IMR-90 (cell line): ENCODE results near the gene AQP12A. TPM values are rescaled to one million over a fixed set of nuclear protein-coding genes. Genes with fewer than 3 reads are reported as not detected.

Source experiments
- ATAC-seq: fragments of 200-7000 bp; cut with Tn5 transposase; 2 replicates; pipeline ENCODE4 v1.9.1; 2020; ENCODE audit warnings: low read depth, mild to moderate bottlenecking, moderate library complexity
- BruUV-seq: library from RNA; stranded (reverse); fragments of 400-500 nt; replicated peaks from 2 replicates; lab custom pipeline; 2021; lab: Mats Ljungman, UMichigan
- CTCF ChIA-PET: fragments of 300-600 bp; formaldehyde crosslinking; extraction: SDS; loops from one replicate; lab custom pipeline; 2021; ENCODE audit warnings: antibody characterized with exemption; lab: Yijun Ruan, JAX
- POLR2A ChIA-PET: fragments of 300-600 bp; sonication (Branson Sonifier 250); formaldehyde crosslinking; loops from one replicate; lab custom pipeline; 2022; ENCODE audit warnings: antibody characterized with exemption; ENCODE audit not compliant: unreplicated experiment; lab: Charles Lee
- DNase-seq: peaks from one replicate; pipeline ENCODE4 v3.0.0; 2013
- H2AFZ ChIP-seq: replicated peaks from 2 replicates; pipeline ENCODE3; 2013; ENCODE audit warnings: low read length, mild to moderate bottlenecking; ENCODE audit not compliant: poor library complexity
- H2AK5ac ChIP-seq: 2 replicates; pipeline ENCODE4 v1.6.1; 2013; ENCODE audit warnings: low read depth, low read length, inconsistent platforms
- H2AK9ac ChIP-seq: replicated peaks from 2 replicates; pipeline ENCODE3; 2013; ENCODE audit warnings: mild to moderate bottlenecking, low read depth, low read length, moderate library complexity; ENCODE audit not compliant: poor library complexity
- H2BK120ac ChIP-seq: 2 replicates; pipeline ENCODE4 v1.6.1; 2013; ENCODE audit warnings: low read depth, low read length, inconsistent platforms
- H2BK15ac ChIP-seq: 3 replicates; pipeline ENCODE4 v1.6.1; 2013; ENCODE audit warnings: low read depth, low read length, inconsistent platforms
- H2BK20ac ChIP-seq: 2 replicates; pipeline ENCODE4 v1.6.1; 2013; ENCODE audit warnings: low read depth, mild to moderate bottlenecking, inconsistent platforms, low read length, moderate library complexity
- H2BK5ac ChIP-seq: 2 replicates; pipeline ENCODE4 v1.6.1; 2013; ENCODE audit warnings: mild to moderate bottlenecking, low read depth, low read length, inconsistent platforms; ENCODE audit not compliant: poor library complexity, severe bottlenecking
- H3K14ac ChIP-seq: replicated peaks from 2 replicates; pipeline ENCODE4 v1.6.1; 2013; ENCODE audit warnings: low read depth, low read length, inconsistent platforms
- H3K18ac ChIP-seq: 2 replicates; pipeline ENCODE4 v1.6.1; 2013; ENCODE audit warnings: low read depth, low read length, control low read depth
- H3K23ac ChIP-seq: 2 replicates; pipeline ENCODE4 v1.6.1; 2013; ENCODE audit warnings: low read depth, low read length, inconsistent platforms
- H3K27ac ChIP-seq: 2 replicates; pipeline ENCODE4 v1.5.1; 2013; ENCODE audit warnings: mild to moderate bottlenecking, control low read depth, low read length; ENCODE audit not compliant: insufficient read depth
- H3K27me3 ChIP-seq: 2 replicates; pipeline ENCODE4 v1.6.1; 2013; ENCODE audit warnings: low read length; ENCODE audit not compliant: control insufficient read depth, insufficient read depth
- H3K36me3 ChIP-seq: 2 replicates; pipeline ENCODE4 v1.6.1; 2013; ENCODE audit warnings: low read length, mixed read lengths; ENCODE audit not compliant: control insufficient read depth, insufficient read depth
- H3K4ac ChIP-seq: 2 replicates; pipeline ENCODE4 v1.6.1; 2013; ENCODE audit warnings: low read depth, low read length, inconsistent platforms
- H3K4me1 ChIP-seq: 2 replicates; pipeline ENCODE4 v1.6.1; 2013; ENCODE audit warnings: low read length, mixed read lengths; ENCODE audit not compliant: control insufficient read depth, insufficient read depth
- H3K4me2 ChIP-seq: 2 replicates; pipeline ENCODE4 v1.6.1; 2013; ENCODE audit warnings: low read depth, mild to moderate bottlenecking, control low read depth, low read length, moderate library complexity
- H3K4me3 ChIP-seq: 2 replicates; pipeline ENCODE4 v1.5.1; 2013; ENCODE audit warnings: low read depth, mild to moderate bottlenecking, control low read depth, low read length, moderate library complexity; ENCODE audit not compliant: insufficient read depth
- H3K56ac ChIP-seq: 2 replicates; pipeline ENCODE4 v1.6.1; 2013; ENCODE audit warnings: low read length, inconsistent platforms; ENCODE audit not compliant: insufficient read depth; ENCODE audit errors: extremely low read depth
- H3K79me1 ChIP-seq, 2 experiments: 2 replicates each; pipeline ENCODE4 v1.6.1; 2013; ENCODE audit warnings: low read length in 2 of 2, inconsistent platforms in 1 of 2, low read depth in 1 of 2
- H3K9ac ChIP-seq: 2 replicates; pipeline ENCODE4 v1.6.1; 2013; ENCODE audit warnings: low read depth, low read length, control low read depth
- H3K9me1 ChIP-seq: 2 replicates; pipeline ENCODE4 v1.6.1; 2013; ENCODE audit warnings: low read length, inconsistent platforms; ENCODE audit not compliant: insufficient read depth
- H3K9me3 ChIP-seq: 2 replicates; pipeline ENCODE4 v1.6.1; 2013; ENCODE audit warnings: low read length; ENCODE audit not compliant: control insufficient read depth, insufficient read depth
- H4K20me1 ChIP-seq: 2 replicates; pipeline ENCODE4 v1.6.1; 2013; ENCODE audit warnings: low read length, inconsistent platforms; ENCODE audit not compliant: insufficient read depth
- H4K5ac ChIP-seq: 2 replicates; pipeline ENCODE4 v1.6.1; 2013; ENCODE audit warnings: mild to moderate bottlenecking, low read depth, low read length, control low read depth
- H4K8ac ChIP-seq, 2 experiments: 2 replicates each; pipeline ENCODE4 v1.6.1; 2013; ENCODE audit warnings: low read depth in 2 of 2, low read length in 2 of 2, control low read depth in 1 of 2, inconsistent platforms in 1 of 2
- H4K91ac ChIP-seq: 2 replicates; pipeline ENCODE4 v1.6.1; 2013; ENCODE audit warnings: low read depth, low read length, inconsistent platforms; ENCODE audit not compliant: insufficient read depth
- FOS ChIP-seq: fragments of 150-350 bp; IDR thresholded peaks from 2 replicates; pipeline ENCODE4 v1.6.1; 2016; ENCODE audit warnings: low read depth, low read length
- MXI1 ChIP-seq: IDR thresholded peaks from 2 replicates; pipeline ENCODE4 v1.6.1; 2012; ENCODE audit warnings: low read depth, mild to moderate bottlenecking, low read length, moderate library complexity, borderline replicate concordance
- NFE2L2 ChIP-seq: fragments of 150-350 bp; IDR thresholded peaks from 2 replicates; pipeline ENCODE4 v1.6.1; 2016; ENCODE audit warnings: low read depth, mild to moderate bottlenecking, low read length
- POLR2A ChIP-seq: IDR thresholded peaks from 2 replicates; pipeline ENCODE4 v1.6.1; 2012; ENCODE audit warnings: mild to moderate bottlenecking, low read depth, low read length
- RAD21 ChIP-seq: IDR thresholded peaks from 2 replicates; pipeline ENCODE4 v1.6.1; 2012; ENCODE audit warnings: low read length, improper control_type of control experiment
- SMC3 ChIP-seq: fragments of 150-350 bp; IDR thresholded peaks from 2 replicates; pipeline ENCODE4 v1.6.1; 2016; ENCODE audit warnings: low read depth, mild to moderate bottlenecking, antibody characterized with exemption, low read length, moderate library complexity
- USF2 ChIP-seq: fragments of 150-350 bp; IDR thresholded peaks from 2 replicates; pipeline ENCODE4 v1.6.1; 2017; ENCODE audit warnings: mild to moderate bottlenecking, antibody characterized with exemption, low read length, low read depth
- WGBS, 2 experiments: methylation state at CpG; one replicate each; pipeline versions ENCODE4 v1.1.5 to v1.1.7; 2013; ENCODE audit warnings: missing lambda C conversion rate in 2 of 2; ENCODE audit not compliant: insufficient read length in 1 of 2; ENCODE audit errors: extremely low coverage in 2 of 2; 5-methylcytosine and 5-hydroxymethylcytosine counted together
- dilution Hi-C: fragments of 300-500 bp; cut with HindIII; formaldehyde crosslinking; loops from one replicate; pipeline ENCODE4 v1.14.3; 2018; ENCODE audit warnings: low sequenced_read_pairs; ENCODE audit not compliant: unreplicated experiment
- in situ Hi-C: fragments of 300-500 bp; cut with MboI; formaldehyde crosslinking; loops from 3 replicates; pipeline ENCODE4 v1.14.3; 2019; ENCODE audit warnings: low sequenced_read_pairs, inconsistent platforms, mixed read lengths
- intact Hi-C: fragments of 100-400 bp; cut with micrococcal nuclease; formaldehyde crosslinking; loops from 2 replicates; pipeline ENCODE4 v1.10.0; 2022
- polyA plus RNA-seq, 3 experiments: library from polyadenylated mRNA; depleted of rRNA; stranded (reverse); fragments of >200 nt; gene quantifications; 2 replicates each; pipeline ENCODE4 v1.2.3, GENCODE V29; 2012; ENCODE audit warnings: low replicate concordance in 1 of 3
- total RNA-seq: library from RNA; depleted of rRNA; stranded (reverse); fragments of >200 nt; gene quantifications from 2 replicates; pipeline ENCODE4 v1.2.3, GENCODE V29; 2012

AQP12A gene
- total and polyA plus RNA-seq, 2 of the 4 experiments (the other 2 are of a cell fraction), result not detected

DNA sequence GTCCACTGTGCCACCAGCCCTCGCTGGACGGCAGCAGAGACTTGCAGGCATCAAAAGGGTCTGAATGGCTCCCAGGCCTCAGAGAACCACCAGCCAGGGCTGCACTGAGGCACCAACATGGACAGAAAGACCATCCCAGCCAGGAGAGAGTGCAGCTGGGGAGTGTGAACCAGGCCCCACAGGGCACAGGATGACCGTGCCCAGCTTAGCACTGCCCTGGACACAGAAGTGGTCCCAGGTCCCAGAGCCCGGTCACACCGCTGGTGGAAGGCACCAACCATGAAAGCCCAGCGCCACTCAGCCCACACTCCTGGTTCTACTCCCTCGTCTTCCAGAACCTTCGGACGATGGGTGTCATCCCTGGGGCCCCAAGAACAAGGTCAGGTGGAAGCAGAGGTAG, 20.5 kb downstream of the AQP12A start:
- H3K9me3 ChIP-seq, result no peaks in the 10 kb centered on the region
- TF ChIP-seq FOS (no peak), MXI1 (no peak), USF2 (no peak), POLR2A (no peak), NFE2L2 (no peak), RAD21 (no peak), SMC3 (no peak)
- no peak for ATAC-seq
- H3K9ac ChIP-seq, result no peak overlapping the region
- H3K27me3 ChIP-seq, result peaks cover 52% of the 10 kb centered on the region
- H3K23ac ChIP-seq, result no peak overlapping the region
- H2AK5ac ChIP-seq, result no peak overlapping the region
- CTCF ChIA-PET, result no interaction called here
- H3K36me3 ChIP-seq, result no peaks in the 10 kb centered on the region
- WGBS, 2 experiments, result 64% methylated on average over 2 of the region's 9 CpGs; no CpG with 5 or more reads in 1 of the 2 experiments
- H2AK9ac ChIP-seq, result no peak overlapping the region
- no peak overlapping the region for H3K4me2 ChIP-seq
- POLR2A ChIA-PET, result no interaction called here
- no TSS peak for BruUV-seq
- no peak overlapping the region for H4K91ac ChIP-seq
- no peak overlapping the region for H4K8ac ChIP-seq
- no peaks in the 10 kb centered on the region for H4K20me1 ChIP-seq
- no peaks in the 10 kb centered on the region for H3K4me1 ChIP-seq
- DNase-seq, result no peak
- no peak overlapping the region for H4K5ac ChIP-seq
- no peak overlapping the region for H2BK120ac ChIP-seq
- no peak overlapping the region for H3K27ac ChIP-seq
- H2BK20ac ChIP-seq, result no peak overlapping the region
- H3K18ac ChIP-seq, result no peak overlapping the region
- no peak overlapping the region for H3K4ac ChIP-seq
- no peak overlapping the region for H3K14ac ChIP-seq
- dilution Hi-C loops (no loop called here), intact Hi-C loops (no loop called here), in situ Hi-C loops (no loop called here)
- no peaks in the 10 kb centered on the region for H3K9me1 ChIP-seq
- no peak overlapping the region for H2BK15ac ChIP-seq
- H2BK5ac ChIP-seq, result no peak overlapping the region
- H3K56ac ChIP-seq, result no peak overlapping the region
- no peaks in the 10 kb centered on the region for H3K79me1 ChIP-seq
- H3K4me3 ChIP-seq, result no peak overlapping the region
- H2AFZ ChIP-seq, result no peak overlapping the region
